ENCODE data around the gene GAS2L1. TPM values are rescaled to one million over a fixed set of nuclear protein-coding genes. Genes with fewer than 3 reads are reported as not detected.
A peak's percentile ranks its signal among the peaks of the same experiment; 100 is the strongest.

The GAS2L1 gene
- total and polyA plus RNA-seq, 11 donors = 12.0 to 48.3 (median 18.0) TPM

DNA sequence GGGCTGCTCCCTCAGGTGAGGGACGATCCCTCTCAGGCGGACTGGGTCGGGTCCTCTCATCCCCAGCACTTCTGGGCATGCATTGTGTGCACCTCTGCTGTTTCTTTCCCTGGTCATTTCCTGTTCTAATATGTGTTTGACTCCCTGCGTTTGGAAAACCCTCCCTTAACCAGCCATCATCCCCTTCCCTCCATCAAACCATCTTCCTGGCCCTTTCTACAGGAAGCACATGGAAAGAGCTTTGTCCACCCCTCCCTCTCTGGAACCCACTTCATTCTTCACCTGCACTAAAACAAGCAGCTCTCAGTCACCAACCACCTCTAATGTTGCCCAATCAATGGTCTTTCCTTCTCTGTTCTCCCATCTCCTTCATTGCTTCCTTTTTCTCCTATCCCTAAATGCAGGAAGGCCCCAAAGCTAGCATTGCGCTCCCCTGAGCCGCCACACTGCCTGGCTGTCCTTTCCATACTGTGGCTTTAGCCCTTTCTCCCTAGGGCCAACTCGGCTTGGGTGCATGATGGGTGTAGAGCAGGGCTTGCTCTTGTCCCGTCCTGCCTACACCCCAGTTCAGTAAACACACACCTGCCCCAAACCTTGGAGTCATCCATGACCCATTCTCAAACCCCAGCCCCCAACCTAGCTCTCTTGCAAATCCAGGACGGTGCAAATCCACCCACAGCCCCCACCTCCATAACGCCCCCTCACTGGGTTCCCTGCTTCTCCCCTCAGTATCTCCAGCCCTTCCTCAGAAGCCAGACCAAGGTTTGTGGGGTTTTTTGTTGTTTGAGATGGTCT is 5.4 kb upstream of the GAS2L1 start:
- H3K4me1 ChIP-seq = peaks cover 0 to 18% (median 10%) of the 10 kb centered on the region in 12 donors
- TF ChIP-seq, protein P1, sequence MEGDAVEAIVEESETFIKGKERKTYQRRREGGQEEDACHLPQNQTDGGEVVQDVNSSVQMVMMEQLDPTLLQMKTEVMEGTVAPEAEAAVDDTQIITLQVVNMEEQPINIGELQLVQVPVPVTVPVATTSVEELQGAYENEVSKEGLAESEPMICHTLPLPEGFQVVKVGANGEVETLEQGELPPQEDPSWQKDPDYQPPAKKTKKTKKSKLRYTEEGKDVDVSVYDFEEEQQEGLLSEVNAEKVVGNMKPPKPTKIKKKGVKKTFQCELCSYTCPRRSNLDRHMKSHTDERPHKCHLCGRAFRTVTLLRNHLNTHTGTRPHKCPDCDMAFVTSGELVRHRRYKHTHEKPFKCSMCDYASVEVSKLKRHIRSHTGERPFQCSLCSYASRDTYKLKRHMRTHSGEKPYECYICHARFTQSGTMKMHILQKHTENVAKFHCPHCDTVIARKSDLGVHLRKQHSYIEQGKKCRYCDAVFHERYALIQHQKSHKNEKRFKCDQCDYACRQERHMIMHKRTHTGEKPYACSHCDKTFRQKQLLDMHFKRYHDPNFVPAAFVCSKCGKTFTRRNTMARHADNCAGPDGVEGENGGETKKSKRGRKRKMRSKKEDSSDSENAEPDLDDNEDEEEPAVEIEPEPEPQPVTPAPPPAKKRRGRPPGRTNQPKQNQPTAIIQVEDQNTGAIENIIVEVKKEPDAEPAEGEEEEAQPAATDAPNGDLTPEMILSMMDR (IDR thresholded peaks at IDR 0.05) = no peak
- ATAC-seq (no peak), DNase-seq (peak in 1 of 5 donors; percentile 21)
- H3K27ac ChIP-seq = no peak overlapping the region
- intact Hi-C loops (cut with DNase I) = loop anchor here in 1 of 10 donors (5.0 kb wide), 1 partner anchor 56 kb away; no protein-coding TSS in a partner anchor
- no peaks in the 10 kb centered on the region for H3K27me3 ChIP-seq
- H3K36me3 ChIP-seq = peaks cover 7 to 56% (median 50%) of the 10 kb centered on the region in 9 donors
- no peak overlapping the region for H3K4me3 ChIP-seq
- H3K9me3 ChIP-seq = no peaks in the 10 kb centered on the region
- 75 to 79% (median 77%) methylated on average over 10 of the region's 10 CpGs for WGBS, 4 donors

DNA sequence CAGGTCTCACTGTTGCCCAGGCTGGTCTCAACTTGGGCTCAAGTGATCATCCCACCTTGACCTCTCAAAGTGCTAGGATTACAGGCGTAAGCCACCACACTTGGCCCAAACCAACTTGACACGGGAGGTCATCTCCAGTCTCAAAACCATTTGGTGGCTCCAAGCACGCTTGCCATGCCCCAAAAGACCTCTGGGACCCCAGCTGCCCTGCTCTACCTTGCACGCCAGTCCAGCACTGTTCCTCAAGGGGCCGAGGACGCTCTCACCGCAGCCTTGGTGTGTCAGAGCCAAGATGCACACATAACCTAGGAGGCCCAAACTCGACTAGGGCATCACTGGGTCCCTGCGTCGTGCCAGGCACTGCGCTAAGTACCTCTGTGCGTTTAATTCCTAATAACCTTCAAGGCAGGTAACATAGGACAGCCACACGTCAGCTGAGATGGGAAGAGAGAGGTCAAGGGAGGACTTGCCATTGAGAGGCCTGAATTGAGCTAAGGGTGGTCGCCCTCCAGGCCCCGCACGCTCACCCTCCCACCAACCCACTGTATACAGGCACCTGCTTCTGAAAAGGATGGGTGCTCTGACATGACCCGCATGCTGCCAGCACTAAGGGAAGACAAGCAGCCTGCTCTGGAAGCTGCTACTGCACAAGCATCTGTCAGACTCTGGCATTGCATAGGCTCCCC is 4.6 kb upstream of the GAS2L1 start:
- peaks cover 0 to 22% (median 11%) of the 10 kb centered on the region in 12 donors for H3K4me1 ChIP-seq
- H3K27ac ChIP-seq = peak overlapping the region in 2 of 12 donors; percentile 3 to 52
- no peak overlapping the region for H3K4me3 ChIP-seq
- H3K27me3 ChIP-seq = no peaks in the 10 kb centered on the region
- no peak for TF ChIP-seq POLR2A (IDR thresholded peaks at IDR 0.05)
- TF ChIP-seq, protein P1 (IDR thresholded peaks at IDR 0.05) = no peak
- 91 to 93% (median 92%) methylated on average over 17 of the region's 17 CpGs for WGBS, 4 donors
- ATAC-seq = no peak
- peaks cover 3 to 47% (median 41%) of the 10 kb centered on the region in 9 donors for H3K36me3 ChIP-seq
- DNase-seq = peak in 1 of 5 donors; percentile 35
- H3K9me3 ChIP-seq = no peaks in the 10 kb centered on the region
- intact Hi-C loops (cut with DNase I) = loop anchor here in 1 of 10 donors (5.0 kb wide), 1 partner anchor 55 kb away; no protein-coding TSS in a partner anchor

DNA sequence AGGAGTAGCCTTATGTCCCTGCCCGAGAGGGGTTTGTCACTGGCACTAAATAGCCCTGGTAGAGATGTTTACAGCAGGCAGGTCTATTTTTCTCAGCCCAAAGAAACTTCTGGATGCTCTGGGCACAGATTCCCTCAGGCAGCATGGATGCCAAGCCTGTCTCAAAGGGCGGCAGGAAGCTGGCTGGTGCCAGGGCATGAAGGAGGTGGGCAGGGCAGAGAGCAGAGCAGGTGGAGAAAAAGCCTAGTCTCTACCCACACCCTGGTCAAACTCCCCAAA is 4.1 kb upstream of the GAS2L1 start:
- Histone ChIP-seq H3K36me3 (peaks cover 2 to 42% (median 36%) of the 10 kb centered on the region in 9 donors), H3K27ac (peak overlapping the region in 4 of 12 donors; percentile 3 to 63 (median 48)), H3K4me3 (no peak overlapping the region), H3K4me1 (peaks cover 0 to 24% (median 11%) of the 10 kb centered on the region in 12 donors), H3K27me3 (no peaks in the 10 kb centered on the region), H3K9me3 (no peaks in the 10 kb centered on the region)
- intact Hi-C loops (cut with DNase I) = loop anchor here in 1 of 10 donors (5.0 kb wide), 1 partner anchor 55 kb away; no protein-coding TSS in a partner anchor
- ATAC-seq (no peak), DNase-seq (no peak)
- WGBS, 4 donors = 51 to 69% (median 60%) methylated on average over 2 of the region's 2 CpGs
- no peak for TF ChIP-seq POLR2A (IDR thresholded peaks at IDR 0.05)
- TF ChIP-seq, protein P1 (IDR thresholded peaks at IDR 0.05) = no peak

All from heart left ventricle (tissue), 16 donors.